Adrenal gland (tissue), 12 donors: ENCODE measurements around the gene JAGN1. TPM values are rescaled to one million over a fixed set of nuclear protein-coding genes. Genes with fewer than 3 reads are reported as not detected.
"Not testable (repeated sequence)": the region's sequence is repeated elsewhere in the genome, so short reads cannot be mapped to it uniquely, and the experiment has no call there.

Source experiments
- DNase-seq, 7 donors: peaks; one replicate each; pipeline ENCODE4 v3.0.0-alpha.2; 2019 to 2020
- H3K27ac ChIP-seq, 5 donors: fragments of 200-600 bp; sonication (generic) in 4 of 5; 1 replicate in 3 of 5; 2 replicates in 2 of 5; pipeline versions ENCODE4 v1.5.1 to v1.8.0; 2016 to 2020; ENCODE audit warnings: mild to moderate bottlenecking in 1 of 5
- H3K27me3 ChIP-seq: fragments of 200-600 bp; 2 replicates; pipeline ENCODE4 v1.8.0; 2021
- H3K36me3 ChIP-seq, 2 donors: fragments of 200-600 bp; replicated peaks in 1 of 2; 1 replicate in 1 of 2; 2 replicates in 1 of 2; pipeline versions ENCODE4 v1.5.1 to v1.8.0; 2018 to 2022
- H3K4me1 ChIP-seq, 2 donors: fragments of 200-600 bp; replicated peaks in 1 of 2; 1 replicate in 1 of 2; 2 replicates in 1 of 2; pipeline versions ENCODE4 v1.5.1 to v1.8.0; 2018 to 2021
- H3K4me3 ChIP-seq, 4 donors: fragments of 200-600 bp; sonication (generic) in 3 of 4; one replicate each; pipeline ENCODE4 v1.5.1; 2016 to 2018
- H3K9me3 ChIP-seq, 3 donors: fragments of 200-600 bp; sonication (generic) in 1 of 3; replicated peaks in 1 of 3; 1 replicate in 2 of 3; 2 replicates in 1 of 3; pipeline versions ENCODE4 v1.5.1 to v1.8.0; 2016 to 2021
- POLR2A ChIP-seq, 2 donors: fragments of 450-650 bp; IDR thresholded peaks; one replicate each; pipeline ENCODE4 v1.6.1; 2017; ENCODE audit warnings: antibody characterized with exemption in 2 of 2, mild to moderate bottlenecking in 2 of 2, moderate library complexity in 1 of 2
- whole genome bisulfite sequencing, 4 donors: extraction: QIAGEN DNeasy Blood & Tissue Kit in 2 of 4; methylation state at CpG; one replicate each; pipeline versions ENCODE4 v1.1.5 to v1.1.7; 2013 to 2017; 5-methylcytosine and 5-hydroxymethylcytosine counted together
- intact Hi-C, 2 donors: fragments of 100-400 bp; cut with DNase I; formaldehyde crosslinking; loops; one replicate each; pipeline versions ENCODE4 v1.14.1 to v1.15.0; 2022 to 2023
- polyA plus RNA-seq, 3 donors: library from polyadenylated mRNA; stranded (reverse); fragments of 200-250 nt in 2 of 3; fragments of 350-450 nt in 1 of 3; fragmentation: Illumina TruSeq in 1 of 3; extraction: RNeasy Lipid Tissue Mini Kit (QIAGEN cat#74804) in 1 of 3; gene quantifications; one replicate each; pipeline ENCODE4 v1.2.3, GENCODE V29; 2013 to 2014
- total RNA-seq, 9 donors: library from RNA; depleted of rRNA in 4 of 9; stranded (reverse); fragments of >200 nt in 4 of 9; fragments of 120-200 nt in 1 of 9; fragmentation: NEBNext Ultra II Directional in 1 of 9; extraction: Animal tissue kit (Norgen Biotek cat#: 25700) in 1 of 9; gene quantifications; one replicate each; pipeline versions ENCODE4 v1.1.0 to v1.2.4, GENCODE V29; 2013 to 2023
- TF ChIP-seq, protein P1 (sequence below), 6 experiments: fragments of 450-650 bp in 4 of 6; fragments of 200-600 bp in 2 of 6; sonication (generic) in 1 of 6; IDR thresholded peaks; 1 replicate in 5 of 6; 2 replicates in 1 of 6; pipeline versions ENCODE4 v1.5.1 to v1.8.0; 2016 to 2021; ENCODE audit warnings: antibody characterized with exemption in 6 of 6, mild to moderate bottlenecking in 2 of 6, moderate library complexity in 1 of 6
- donor health status: healthy with polysubstance abuse.
- donor health status: Bipolar disorder and iron deficiency.
- donor health status: DM: yes; HTN: yes; CAD: no.
- donor health status: DM: no; HTN: no; CAD: no.
- donor health status: DM: no; HTN: no; CAD: no.
- donor health status: DM: yes; HTN: yes; CAD: no.

The JAGN1 gene
- total and polyA plus RNA-seq, 12 donors, result 31.4 to 116 (median 60.7) TPM

DNA sequence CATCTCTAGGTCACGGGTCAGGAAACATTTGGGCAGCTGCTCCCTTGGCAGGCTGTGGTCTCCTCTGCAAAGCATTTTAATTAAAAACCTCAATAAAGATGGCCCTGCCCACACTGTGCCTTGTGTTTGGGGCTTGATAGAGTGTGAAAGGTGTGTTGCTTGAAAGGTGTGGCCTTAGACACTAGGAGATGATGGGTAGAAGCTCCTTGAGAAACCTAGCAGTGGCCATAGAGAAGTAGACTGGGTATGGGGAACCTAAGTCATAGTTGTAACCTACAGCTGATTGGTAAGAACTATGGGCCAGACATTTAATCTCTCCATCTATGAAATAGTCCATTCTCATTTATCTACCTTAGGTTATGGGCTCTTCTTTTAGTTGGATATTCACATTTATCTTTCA, 3.3 kb downstream of the JAGN1 start:
- Histone ChIP-seq H3K27me3 (no peaks in the 10 kb centered on the region), H3K4me1 (peaks cover 33 to 56% of the 10 kb centered on the region in 2 donors), H3K27ac (peak overlapping the region in 3 of 5 donors; percentile 20 to 70 (median 39)), H3K9me3 (no peaks in the 10 kb centered on the region), H3K36me3 (peaks cover 0 to 13% of the 10 kb centered on the region in 2 donors), H3K4me3 (no peak overlapping the region)
- WGBS, 4 donors, result 58 to 74% (median 71%) methylated on average over 1 of the region's 1 CpG
- TF ChIP-seq POLR2A (IDR thresholded peaks at IDR 0.05), result no peak
- TF ChIP-seq, protein P1, sequence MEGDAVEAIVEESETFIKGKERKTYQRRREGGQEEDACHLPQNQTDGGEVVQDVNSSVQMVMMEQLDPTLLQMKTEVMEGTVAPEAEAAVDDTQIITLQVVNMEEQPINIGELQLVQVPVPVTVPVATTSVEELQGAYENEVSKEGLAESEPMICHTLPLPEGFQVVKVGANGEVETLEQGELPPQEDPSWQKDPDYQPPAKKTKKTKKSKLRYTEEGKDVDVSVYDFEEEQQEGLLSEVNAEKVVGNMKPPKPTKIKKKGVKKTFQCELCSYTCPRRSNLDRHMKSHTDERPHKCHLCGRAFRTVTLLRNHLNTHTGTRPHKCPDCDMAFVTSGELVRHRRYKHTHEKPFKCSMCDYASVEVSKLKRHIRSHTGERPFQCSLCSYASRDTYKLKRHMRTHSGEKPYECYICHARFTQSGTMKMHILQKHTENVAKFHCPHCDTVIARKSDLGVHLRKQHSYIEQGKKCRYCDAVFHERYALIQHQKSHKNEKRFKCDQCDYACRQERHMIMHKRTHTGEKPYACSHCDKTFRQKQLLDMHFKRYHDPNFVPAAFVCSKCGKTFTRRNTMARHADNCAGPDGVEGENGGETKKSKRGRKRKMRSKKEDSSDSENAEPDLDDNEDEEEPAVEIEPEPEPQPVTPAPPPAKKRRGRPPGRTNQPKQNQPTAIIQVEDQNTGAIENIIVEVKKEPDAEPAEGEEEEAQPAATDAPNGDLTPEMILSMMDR (IDR thresholded peaks at IDR 0.05), result no peak
- intact Hi-C loops, result no loop called here
- DNase-seq, result no peak

DNA sequence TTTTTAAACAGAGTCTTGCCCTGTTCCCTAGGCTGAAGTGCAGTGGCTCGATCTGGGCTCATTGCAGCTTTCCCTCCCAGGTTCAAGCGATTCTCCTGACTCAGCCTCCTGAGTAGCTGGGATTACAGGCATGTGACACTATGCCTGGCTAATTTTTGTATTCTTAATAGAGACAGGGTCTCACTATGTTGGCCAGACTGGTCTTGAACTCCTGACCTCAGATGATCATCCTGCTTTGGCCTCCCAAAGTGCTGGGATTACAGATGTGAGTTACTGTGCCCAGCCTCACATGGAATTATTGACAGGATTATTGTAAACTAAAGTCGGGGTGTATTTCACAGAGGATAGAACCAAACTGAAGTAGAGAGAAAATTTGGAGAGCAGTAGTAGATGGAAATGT, 5.3 kb downstream of the JAGN1 start:
- Histone ChIP-seq H3K4me1 (peaks cover 22 to 44% of the 10 kb centered on the region in 2 donors), H3K36me3 (peaks cover 0 to 13% of the 10 kb centered on the region in 2 donors)
- H3K27me3 ChIP-seq, intact Hi-C loops, DNase-seq, H3K4me3 ChIP-seq, H3K27ac ChIP-seq, H3K9me3 ChIP-seq: not testable (repeated sequence)
- 97 to 100% (median 99%) methylated on average over 2 to 3 of the region's 3 CpGs for WGBS, 4 donors

DNA sequence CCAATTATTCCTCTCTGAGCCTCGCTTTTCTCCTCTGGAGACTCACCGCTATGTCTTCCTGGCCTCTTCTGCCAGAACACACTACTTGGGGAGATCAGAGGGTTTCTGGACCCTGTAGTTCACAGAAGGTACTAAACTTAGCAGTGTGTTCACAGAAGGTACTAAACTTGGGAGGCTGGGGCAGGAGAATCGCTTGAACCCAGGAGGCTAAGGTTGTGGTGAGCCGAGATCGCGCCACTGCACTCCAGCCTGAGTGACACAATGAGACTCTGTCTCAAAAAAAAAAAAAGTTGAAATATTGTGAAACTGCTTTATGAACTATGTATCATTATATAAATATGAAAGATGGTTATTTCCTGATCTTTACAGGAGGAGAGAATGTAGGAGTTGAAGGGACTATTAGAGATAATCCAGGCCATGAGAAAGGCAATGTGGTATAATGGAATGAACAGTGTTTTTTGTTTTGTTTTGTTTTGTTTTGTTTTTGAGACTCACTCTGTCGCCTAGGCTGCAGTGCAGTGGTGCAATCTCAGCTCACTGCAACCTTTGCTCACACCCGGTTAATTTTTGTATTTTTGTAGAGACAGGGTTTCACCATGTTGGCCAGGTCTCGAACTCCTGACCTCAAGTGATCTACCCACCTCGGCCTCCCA, 6.5 kb downstream of the JAGN1 start:
- not testable (repeated sequence) for H3K9me3 ChIP-seq
- WGBS, 4 donors, result 92 to 95% (median 94%) methylated on average over 9 to 10 of the region's 10 CpGs
- peaks cover 22 to 35% of the 10 kb centered on the region in 2 donors for H3K4me1 ChIP-seq

DNA sequence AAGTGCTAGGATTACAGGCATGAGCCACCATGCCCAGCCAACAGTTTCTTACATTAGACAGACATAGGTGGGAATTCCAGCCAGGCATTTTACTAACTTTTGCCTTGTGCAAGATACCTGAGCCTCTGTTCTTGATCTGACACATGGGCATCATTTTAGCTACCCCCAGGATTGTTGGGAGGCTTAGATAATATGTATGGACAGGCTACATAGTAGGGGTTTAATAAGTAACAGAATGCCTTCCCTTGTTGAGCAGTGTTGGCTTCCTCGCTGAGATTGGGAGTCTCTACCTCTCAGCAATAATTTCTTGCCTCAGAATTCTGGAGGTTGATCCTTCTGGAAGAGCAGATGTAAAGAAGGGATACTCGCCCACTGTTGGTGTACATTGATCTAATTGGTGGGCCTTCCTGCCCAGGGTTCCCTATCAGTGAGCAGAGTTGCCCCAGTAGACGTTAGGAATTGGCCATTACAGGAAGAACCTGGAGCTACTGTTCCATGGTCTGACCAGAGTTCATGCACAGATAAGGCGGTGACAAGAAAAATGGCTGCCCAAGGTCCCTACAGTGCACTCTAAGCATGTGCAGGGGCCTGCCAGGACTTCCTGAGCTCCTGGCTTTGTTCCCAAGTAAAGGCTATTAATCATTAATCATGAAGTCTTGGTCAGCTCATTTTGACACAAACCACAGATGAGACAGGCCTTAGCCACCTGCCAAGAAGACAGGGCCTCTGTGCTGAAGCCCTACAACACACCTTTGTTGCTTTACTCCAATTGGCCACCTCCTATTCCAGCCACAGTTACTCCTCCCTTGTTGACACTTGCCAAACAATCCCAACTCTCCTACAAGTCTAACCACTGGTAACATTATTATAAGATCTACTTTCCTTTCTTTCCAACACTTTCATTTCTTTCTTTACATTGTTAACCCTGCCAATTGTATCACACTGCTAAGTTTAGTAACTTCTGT, 7.3 kb downstream of the JAGN1 start:
- WGBS, 4 donors, result 37 to 75% (median 54%) methylated on average over 2 to 4 of the region's 4 CpGs
- H3K36me3 ChIP-seq, result peaks cover 0 to 13% of the 10 kb centered on the region in 2 donors
- intact Hi-C loops, result no loop called here
- H3K27me3 ChIP-seq, result no peaks in the 10 kb centered on the region
- DNase-seq, result peak; percentile 43 to 82 (median 76)
- H3K4me1 ChIP-seq, result peaks cover 22 to 26% of the 10 kb centered on the region in 2 donors
- H3K27ac ChIP-seq, result peak overlapping the region in 4 of 5 donors; percentile 25 to 75 (median 68)
- no peak overlapping the region for H3K4me3 ChIP-seq
- H3K9me3 ChIP-seq, result no peaks in the 10 kb centered on the region
- peak in 1 of 2 donors; percentile 23 for TF ChIP-seq POLR2A (IDR thresholded peaks at IDR 0.05)
- TF ChIP-seq, protein P1 (IDR thresholded peaks at IDR 0.05), result no peak

More for the DNA sequence above, 6.5 kb downstream of the JAGN1 start:
- intact Hi-C loops, H3K4me3 ChIP-seq, H3K27me3 ChIP-seq, DNase-seq: not testable (repeated sequence)
- Histone ChIP-seq H3K36me3 (peaks cover 0 to 13% of the 10 kb centered on the region in 2 donors), H3K27ac (peak overlapping the region in 1 of 5 donors; percentile 66)
